ENCODE results near the gene IRAK1BP1. TPM values are rescaled to one million over a fixed set of nuclear protein-coding genes. Genes with fewer than 3 reads are reported as not detected.
A peak's percentile ranks its signal among the peaks of the same experiment; 100 is the strongest.

IRAK1BP1 gene
- total RNA-seq, 2 experiments from 2014 or later = 7.6 to 8.1 TPM

- CTCF ChIA-PET (ENCODE audit: unreplicated experiment) = no interaction called here
- no peak overlapping the region for H2AFZ ChIP-seq (ENCODE audit: low read length)
- peaks cover 14% of the 10 kb centered on the region; the same call in 1 of the 2 replicates for H3K79me2 ChIP-seq (ENCODE audit: insufficient read depth, low read depth, low read length)
- H3K27ac ChIP-seq (ENCODE audit: low read depth, low read length, poor library complexity, severe bottlenecking) = no peak overlapping the region
- no TSS peak for BruUV-seq (replicated peaks)
- intact Hi-C loops (cut with micrococcal nuclease; ENCODE audit: unreplicated experiment) = no loop called here
- H3K36me3 ChIP-seq (ENCODE audit: insufficient read depth, low read length) = no peaks in the 10 kb centered on the region
- no peak overlapping the region for H3K4me3 ChIP-seq (ENCODE audit: low read depth, low read length, poor library complexity, severe bottlenecking)
- no peaks in the 10 kb centered on the region for H4K20me1 ChIP-seq (ENCODE audit: insufficient read depth, low read length)
- H3K4me1 ChIP-seq (ENCODE audit: insufficient read depth, low read length, poor library complexity, severe bottlenecking) = peaks cover 7% of the 10 kb centered on the region
- TF ChIP-seq EZH2phosphoT487 (IDR thresholded peaks at IDR 0.05; ENCODE audit: borderline replicate concordance, low read depth, low read length) = no peak
- TF ChIP-seq, protein P1, sequence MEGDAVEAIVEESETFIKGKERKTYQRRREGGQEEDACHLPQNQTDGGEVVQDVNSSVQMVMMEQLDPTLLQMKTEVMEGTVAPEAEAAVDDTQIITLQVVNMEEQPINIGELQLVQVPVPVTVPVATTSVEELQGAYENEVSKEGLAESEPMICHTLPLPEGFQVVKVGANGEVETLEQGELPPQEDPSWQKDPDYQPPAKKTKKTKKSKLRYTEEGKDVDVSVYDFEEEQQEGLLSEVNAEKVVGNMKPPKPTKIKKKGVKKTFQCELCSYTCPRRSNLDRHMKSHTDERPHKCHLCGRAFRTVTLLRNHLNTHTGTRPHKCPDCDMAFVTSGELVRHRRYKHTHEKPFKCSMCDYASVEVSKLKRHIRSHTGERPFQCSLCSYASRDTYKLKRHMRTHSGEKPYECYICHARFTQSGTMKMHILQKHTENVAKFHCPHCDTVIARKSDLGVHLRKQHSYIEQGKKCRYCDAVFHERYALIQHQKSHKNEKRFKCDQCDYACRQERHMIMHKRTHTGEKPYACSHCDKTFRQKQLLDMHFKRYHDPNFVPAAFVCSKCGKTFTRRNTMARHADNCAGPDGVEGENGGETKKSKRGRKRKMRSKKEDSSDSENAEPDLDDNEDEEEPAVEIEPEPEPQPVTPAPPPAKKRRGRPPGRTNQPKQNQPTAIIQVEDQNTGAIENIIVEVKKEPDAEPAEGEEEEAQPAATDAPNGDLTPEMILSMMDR (conservative IDR thresholded peaks at IDR 0.05; ENCODE audit: low read length) = no peak
- H3K9me3 ChIP-seq (ENCODE audit: low read length) = no peaks in the 10 kb centered on the region
- POLR2A ChIA-PET = interaction anchor here (1.1 to 1.2 kb wide), 2 partner anchors 16 to 213 kb away, joined by 3 read pairs; no protein-coding TSS in a partner anchor
- no peak for DNase-seq (ENCODE audit: low spot score)
- H3K9me2 ChIP-seq (ENCODE audit: insufficient read depth, low read length) = no peaks in the 10 kb centered on the region
- no peak overlapping the region for H3K4me2 ChIP-seq (ENCODE audit: low read length)
Measured at GRCh38 chr6:78863576-78863975, 3.8 kb upstream of the IRAK1BP1 start.

GRCh38 chr6:78864957-78865356, 2.4 kb upstream of the IRAK1BP1 start:
- Histone ChIP-seq H2AFZ (ENCODE audit: low read length) (no peak overlapping the region), H3K9me3 (ENCODE audit: low read length) (no peaks in the 10 kb centered on the region), H3K4me2 (ENCODE audit: low read length) (no peak overlapping the region), H4K20me1 (ENCODE audit: insufficient read depth, low read length) (no peaks in the 10 kb centered on the region), H3K36me3 (ENCODE audit: insufficient read depth, low read length) (no peaks in the 10 kb centered on the region), H3K79me2 (ENCODE audit: insufficient read depth, low read depth, low read length) (peaks cover 25% of the 10 kb centered on the region; the same call in 1 of the 2 replicates), H3K9me2 (ENCODE audit: insufficient read depth, low read length) (no peaks in the 10 kb centered on the region), H3K4me3 (ENCODE audit: low read depth, low read length, poor library complexity, severe bottlenecking) (no peak overlapping the region), H3K4me1 (ENCODE audit: insufficient read depth, low read length, poor library complexity, severe bottlenecking) (peaks cover 13% of the 10 kb centered on the region), H3K27ac (ENCODE audit: low read depth, low read length, poor library complexity, severe bottlenecking) (no peak overlapping the region)
- no peak for DNase-seq (ENCODE audit: low spot score)
- BruUV-seq (replicated peaks) = no TSS peak
- intact Hi-C loops (cut with micrococcal nuclease; ENCODE audit: unreplicated experiment) = loop anchor here (5.0 kb wide), 1 partner anchor 672 kb away; the partner anchor contains the start of gene LCA5
- ChIA-PET POLR2A (interaction anchor here (1.1 to 2.6 kb wide), 3 partner anchors 19 to 234 kb away, joined by 3 to 5 read pairs (median 3); no protein-coding TSS in a partner anchor), CTCF (ENCODE audit: unreplicated experiment) (no interaction called here)
- TF ChIP-seq, protein P1 (conservative IDR thresholded peaks at IDR 0.05; ENCODE audit: low read length) = no peak
- no peak for TF ChIP-seq EZH2phosphoT487 (IDR thresholded peaks at IDR 0.05; ENCODE audit: borderline replicate concordance, low read depth, low read length)

GRCh38 chr6:78867020-78867369, 356 bp upstream of the IRAK1BP1 start:
- Histone ChIP-seq H3K36me3 (ENCODE audit: insufficient read depth, low read length) (peaks cover 10% of the 10 kb centered on the region), H3K27ac (ENCODE audit: low read depth, low read length, poor library complexity, severe bottlenecking) (peak overlapping the region; percentile 93), H3K79me2 (ENCODE audit: insufficient read depth, low read depth, low read length) (peaks cover 28% of the 10 kb centered on the region; the same call in 1 of the 2 replicates), H4K20me1 (ENCODE audit: insufficient read depth, low read length) (no peaks in the 10 kb centered on the region), H3K4me1 (ENCODE audit: insufficient read depth, low read length, poor library complexity, severe bottlenecking) (peaks cover 13% of the 10 kb centered on the region), H3K4me2 (ENCODE audit: low read length) (peak overlapping the region; percentile 76), H2AFZ (ENCODE audit: low read length) (peak overlapping the region; percentile 98), H3K9me3 (ENCODE audit: low read length) (no peaks in the 10 kb centered on the region), H3K4me3 (ENCODE audit: low read depth, low read length, poor library complexity, severe bottlenecking) (peak overlapping the region; percentile 88), H3K9me2 (ENCODE audit: insufficient read depth, low read length) (no peaks in the 10 kb centered on the region)
- BruUV-seq (replicated peaks) = no TSS peak
- no peak for DNase-seq (ENCODE audit: low spot score)
- intact Hi-C loops (cut with micrococcal nuclease; ENCODE audit: unreplicated experiment) = loop anchor here (1.0 to 5.0 kb wide), 3 partner anchors 211 to 670 kb away; partner anchors contain the start of genes LCA5 and PHIP
- ChIA-PET CTCF (ENCODE audit: unreplicated experiment) (interaction anchor here (0.6 kb wide), 1 partner anchor 710 kb away, joined by 3 read pairs; no protein-coding TSS in a partner anchor), POLR2A (interaction anchor here (0.6 to 2.6 kb wide), 8 partner anchors 9 to 670 kb away, joined by 3 to 25 read pairs (median 5); partner anchors contain the start of genes LCA5 and PHIP)
- TF ChIP-seq, protein P1 (conservative IDR thresholded peaks at IDR 0.05; ENCODE audit: low read length) = no peak
- no peak for TF ChIP-seq EZH2phosphoT487 (IDR thresholded peaks at IDR 0.05; ENCODE audit: borderline replicate concordance, low read depth, low read length)
